Measurements from ENCODE around the gene PICK1.

- TF ChIP-seq POLR2AphosphoS5 (IDR thresholded peaks at IDR 0.05; ENCODE audit: low read depth, low read length) (no peak), POLR2A (IDR thresholded peaks at IDR 0.05; ENCODE audit: low read depth, low read length) (no peak)
Measured at GRCh38 chr22:38075105-38075825, 18.1 kb downstream of the PICK1 start.

Measured in GM12892 (cell line).